ENCODE measurements around the gene PRAMEF14.
"Not testable (repeated sequence)": the region's sequence is repeated elsewhere in the genome, so short reads cannot be mapped to it uniquely, and the experiment has no call there.

Gene PRAMEF14
- total RNA-seq: 0 reads per million in 2 experiments

DNA sequence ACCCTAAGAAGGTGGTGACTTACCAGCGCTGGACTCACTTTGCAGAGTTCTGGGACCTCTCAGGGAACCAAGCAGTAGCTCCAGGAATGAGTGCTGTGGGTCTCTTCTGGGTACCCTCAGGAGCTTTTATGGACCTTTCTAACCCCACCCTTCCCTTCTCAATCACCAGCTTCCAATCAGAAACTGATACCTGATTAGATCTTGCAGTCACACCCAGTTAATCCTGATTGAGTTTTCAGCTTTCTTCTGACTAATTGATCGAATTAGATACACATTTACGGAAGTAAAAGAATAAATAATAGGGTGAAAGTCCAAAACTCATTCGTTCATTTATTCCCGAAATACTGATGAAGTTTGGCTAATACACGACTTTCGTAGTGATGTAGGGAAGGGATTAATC lies at the start of gene PRAMEF14:
PRAMEF14 (minus strand) TSS at position 101 of the 400 bp plus-strand sequence. CDS start 1,820 bp downstream, outside the sequence.
- DNase-seq (ENCODE audit: low read depth): not testable (repeated sequence)

GRCh38 chr1:13395311-13395710 lies 48.4 kb upstream of the PRAMEF14 start:
- not testable (repeated sequence) for DNase-seq (ENCODE audit: low read depth)

- DNase-seq (ENCODE audit: low read depth): not testable (repeated sequence)
Measured at GRCh38 chr1:13394761-13395160, 47.8 kb upstream of the PRAMEF14 start.

DNA sequence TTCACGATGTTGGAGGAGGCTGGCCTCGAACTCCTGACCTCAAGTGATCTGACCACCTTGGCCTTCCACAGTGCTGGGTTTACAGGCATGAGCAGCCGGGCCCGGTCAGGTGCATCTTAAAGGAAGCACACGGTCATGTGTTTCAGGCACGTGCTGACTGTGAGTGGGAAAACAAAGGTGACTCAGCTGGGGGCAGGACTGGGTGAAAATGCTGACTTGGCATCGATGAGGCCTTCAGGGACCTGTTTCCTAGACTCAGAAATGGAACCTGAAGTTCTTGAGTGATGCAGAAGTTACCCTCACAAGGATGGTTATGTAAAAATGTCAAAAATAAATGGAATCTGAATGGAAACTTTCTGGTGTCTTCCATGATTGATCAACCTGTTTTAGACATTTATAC lies 46.1 kb upstream of the PRAMEF14 start:
- not testable (repeated sequence) for DNase-seq (ENCODE audit: low read depth)

- not testable (repeated sequence) for DNase-seq (ENCODE audit: low read depth)
Measured at GRCh38 chr1:13389332-13389731, 42.4 kb upstream of the PRAMEF14 start, which contains the start of gene PRAMEF17. Gene PRAMEF17, plus strand, starts transcription at chr1:13389632. Its CDS starts 26 bp downstream, at chr1:13389658.

DNA sequence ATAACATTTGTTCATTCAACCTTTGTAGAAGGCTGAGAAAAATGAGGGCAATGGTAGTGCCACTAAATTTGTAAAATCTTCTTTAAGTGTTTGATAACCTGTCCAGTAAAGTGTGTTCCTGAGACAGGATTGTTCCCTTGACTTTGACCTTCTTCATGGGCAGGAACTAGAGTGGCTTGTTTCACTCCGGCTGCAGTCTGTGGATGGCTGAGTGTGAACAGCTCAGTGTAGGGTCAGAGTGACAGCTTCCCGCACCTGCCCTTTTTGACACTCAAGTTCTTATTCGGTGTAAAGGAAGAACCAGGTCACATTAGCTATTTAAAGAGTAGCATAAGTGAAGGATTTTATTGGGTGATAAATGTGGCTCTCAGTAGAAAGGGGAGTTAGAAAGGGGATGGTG lies 33.4 kb upstream of the PRAMEF14 start:
- DNase-seq (ENCODE audit: low read depth): not testable (repeated sequence)

- DNase-seq (ENCODE audit: low read depth): not testable (repeated sequence)
Measured at GRCh38 chr1:13378983-13379382, 32.0 kb upstream of the PRAMEF14 start.

- not testable (repeated sequence) for DNase-seq (ENCODE audit: low read depth)
Measured at GRCh38 chr1:13368544-13368943, 21.6 kb upstream of the PRAMEF14 start.

DNA sequence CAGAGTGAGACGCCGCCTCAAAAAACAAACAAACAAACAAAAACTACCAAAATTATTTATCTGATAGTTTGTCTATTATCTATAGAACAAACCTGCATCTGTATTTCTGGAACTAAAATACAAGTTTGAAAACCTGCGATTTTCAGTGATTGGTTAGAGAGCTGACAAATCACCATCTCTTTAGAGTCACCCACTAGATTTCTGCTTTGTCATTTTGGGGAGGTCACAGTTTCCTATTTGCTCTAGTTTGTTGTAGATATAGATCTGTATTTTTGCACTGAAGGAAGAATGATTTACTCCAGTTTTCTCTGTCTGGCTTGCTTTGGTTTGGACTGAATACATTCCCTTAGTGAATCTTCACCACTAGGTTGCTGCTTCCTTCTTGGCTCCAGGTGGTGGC lies 19.6 kb upstream of the PRAMEF14 start:
- DNase-seq (ENCODE audit: low read depth): not testable (repeated sequence)

DNA sequence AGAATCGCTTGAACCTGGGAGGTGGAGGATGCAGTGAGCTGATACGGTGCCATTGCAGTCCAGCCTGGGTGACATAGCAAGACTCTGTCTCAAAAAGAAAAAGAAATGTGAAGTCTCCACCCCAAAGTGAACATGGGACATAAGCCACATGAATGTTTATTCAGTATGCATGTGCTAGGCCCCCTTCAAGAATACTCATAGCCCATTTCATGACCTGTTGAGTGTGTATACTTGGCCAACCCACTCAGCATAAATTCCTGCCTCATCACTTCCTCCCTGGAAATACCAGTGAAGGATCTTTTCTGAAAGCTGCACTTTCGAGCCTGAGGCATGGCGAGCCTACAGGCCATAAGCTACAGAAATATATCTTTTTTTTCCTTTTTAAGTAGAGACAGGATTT lies 18.0 kb upstream of the PRAMEF14 start:
- not testable (repeated sequence) for DNase-seq (ENCODE audit: low read depth)

DNA sequence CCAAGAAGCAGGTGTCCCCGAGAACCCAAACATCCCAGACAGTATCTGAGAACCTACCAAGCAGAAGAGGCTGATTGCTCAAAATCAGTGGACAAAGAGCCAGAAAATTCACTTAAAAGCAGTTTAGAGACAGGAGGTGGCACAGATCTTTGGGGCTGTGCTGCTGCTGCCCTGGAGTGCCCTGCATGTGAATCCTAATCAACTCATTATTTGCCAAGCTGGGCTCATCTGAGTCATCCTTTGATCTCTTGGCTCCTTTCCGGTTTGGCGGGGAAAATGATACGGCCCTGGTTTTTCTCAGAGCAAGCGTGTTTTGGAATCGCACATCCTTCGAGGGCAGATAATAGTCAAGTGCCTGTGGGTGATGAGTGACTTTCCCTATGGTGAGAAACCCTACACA lies 15.4 kb upstream of the PRAMEF14 start:
- DNase-seq (ENCODE audit: low read depth): not testable (repeated sequence)

GRCh38 chr1:13356774-13357173 lies 9.8 kb upstream of the PRAMEF14 start:
- not testable (repeated sequence) for DNase-seq (ENCODE audit: low read depth)

DNA sequence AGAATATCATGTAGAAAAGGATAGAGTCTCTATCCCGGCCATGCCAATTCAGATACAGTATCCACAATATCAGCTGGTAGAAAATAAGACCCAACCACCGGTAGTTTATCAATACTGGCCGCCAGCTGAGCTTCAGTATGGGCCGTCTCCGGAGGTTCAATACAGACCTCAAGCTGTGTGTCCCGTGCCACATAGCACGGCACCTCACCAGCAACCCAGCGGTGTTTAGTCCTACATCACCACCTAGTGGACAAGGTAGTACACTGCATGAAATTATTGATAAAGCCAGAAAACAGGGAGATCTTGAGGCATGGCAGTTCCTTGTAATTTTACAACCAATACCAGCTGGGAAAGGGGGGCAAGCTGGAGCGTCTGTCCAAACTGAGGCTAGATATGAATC lies 7.5 kb upstream of the PRAMEF14 start:
- DNase-seq (ENCODE audit: low read depth): not testable (repeated sequence)

- DNase-seq (ENCODE audit: low read depth): not testable (repeated sequence)
Measured at GRCh38 chr1:13353476-13353875, 6.5 kb upstream of the PRAMEF14 start.

- not testable (repeated sequence) for DNase-seq (ENCODE audit: low read depth)
Measured at GRCh38 chr1:13342496-13342895, 4.4 kb downstream of the PRAMEF14 start.

- not testable (repeated sequence) for DNase-seq (ENCODE audit: low read depth)
Measured at GRCh38 chr1:13315281-13315680, 31.7 kb downstream of the PRAMEF14 start, which contains the start of gene PRAMEF15. Gene PRAMEF15, plus strand, starts transcription at chr1:13315581. Its CDS starts 2,827 bp downstream, at chr1:13318408.

- not testable (repeated sequence) for DNase-seq (ENCODE audit: low read depth)
Measured at GRCh38 chr1:13303239-13303638, 43.7 kb downstream of the PRAMEF14 start, which contains the start of gene PRAMEF33. Gene PRAMEF33, plus strand, starts transcription at chr1:13303539. Its CDS starts 2,416 bp downstream, at chr1:13305955.

GRCh38 chr1:13302197-13302596 lies 44.7 kb downstream of the PRAMEF14 start:
- not testable (repeated sequence) for DNase-seq (ENCODE audit: low read depth)

DNA sequence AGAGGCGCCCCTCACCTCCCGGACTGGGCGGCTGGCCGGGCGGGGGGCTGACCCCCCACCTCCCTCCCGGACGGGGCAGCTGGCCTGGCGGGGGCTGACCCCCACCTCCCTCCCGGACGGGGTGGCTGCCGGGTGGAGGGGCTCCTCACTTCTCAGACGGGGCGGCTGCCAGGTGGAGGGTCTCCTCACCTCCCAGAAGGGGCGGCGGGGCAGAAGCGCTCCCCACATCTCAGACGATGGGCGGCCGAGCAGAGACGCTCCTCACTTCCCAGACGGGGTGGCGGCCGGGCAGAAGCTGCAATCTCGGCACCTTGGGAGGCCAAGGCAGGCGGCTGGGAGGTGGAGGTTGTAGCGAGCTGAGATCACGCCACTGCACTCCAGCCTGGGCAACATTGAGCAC lies 48.2 kb downstream of the PRAMEF14 start:
- DNase-seq (ENCODE audit: low read depth): not testable (repeated sequence)

DNA sequence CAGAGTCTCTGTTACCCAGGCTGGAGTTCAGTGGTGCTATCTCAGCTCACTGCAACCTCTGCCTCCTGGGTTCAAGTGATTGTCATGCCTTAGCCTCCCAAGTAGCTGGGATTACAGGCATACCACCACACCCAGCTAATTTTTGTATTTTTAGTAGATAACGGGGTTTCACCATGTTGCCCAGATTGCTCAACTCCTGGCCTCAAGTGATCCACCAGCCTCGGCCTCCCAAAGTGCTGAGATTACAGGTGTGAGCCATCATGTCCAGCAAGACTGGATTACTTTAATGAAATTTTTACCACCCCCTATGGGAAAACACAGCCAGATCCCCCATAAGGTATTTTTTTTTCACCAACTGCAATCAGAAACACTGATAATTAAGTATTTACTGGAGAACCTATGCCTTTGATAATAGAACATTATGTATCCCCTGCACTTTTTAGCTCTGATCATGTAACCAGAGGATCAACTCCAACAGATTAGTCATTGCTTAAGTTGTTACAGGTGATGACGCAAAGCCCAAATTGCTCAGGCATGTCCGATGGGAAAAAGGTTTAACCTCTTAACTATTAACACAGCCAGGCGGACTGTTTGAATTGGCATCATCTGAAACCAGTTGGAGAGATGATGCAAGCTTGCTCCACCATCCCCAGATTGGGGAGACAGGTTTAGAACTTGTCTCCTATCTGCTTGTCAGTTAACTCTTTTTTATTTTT lies 49.6 kb downstream of the PRAMEF14 start:
- DNase-seq (ENCODE audit: low read depth): not testable (repeated sequence)

Measured in T follicular helper cell (primary cell).